Hepatocyte (in vitro differentiated cells): ENCODE measurements around the gene ZNF92. TPM values are rescaled to one million over a fixed set of nuclear protein-coding genes. Genes with fewer than 3 reads are reported as not detected.

ENCODE experiments used
- DNase-seq: peaks from one replicate; pipeline ENCODE4 v3.0.0-alpha.2; 2016; ENCODE audit warnings: low spot score
- H2AFZ ChIP-seq: fragments of 200-600 bp; sonication (generic); 2 replicates; pipeline ENCODE4 v1.6.0; 2016; ENCODE audit warnings: antibody characterized with exemption, mild to moderate bottlenecking
- H3K27ac ChIP-seq: fragments of 200-600 bp; sonication (generic); 2 replicates; pipeline ENCODE4 v1.5.1; 2016; ENCODE audit warnings: mild to moderate bottlenecking
- H3K27me3 ChIP-seq: fragments of 200-600 bp; sonication (generic); 2 replicates; pipeline ENCODE4 v1.6.1; 2016
- H3K36me3 ChIP-seq: fragments of 200-600 bp; sonication (generic); replicated peaks from 2 replicates; pipeline ENCODE4 v1.5.1; 2016; ENCODE audit warnings: low read depth; ENCODE audit not compliant: insufficient read depth
- H3K4me1 ChIP-seq: fragments of 200-600 bp; sonication (generic); 2 replicates; pipeline ENCODE4 v1.5.1; 2016; ENCODE audit warnings: mild to moderate bottlenecking, moderate library complexity; ENCODE audit not compliant: insufficient read depth
- H3K4me2 ChIP-seq: fragments of 200-600 bp; sonication (generic); 2 replicates; pipeline ENCODE4 v1.6.0; 2016
- H3K4me3 ChIP-seq: fragments of 200-600 bp; sonication (generic); 2 replicates; pipeline ENCODE4 v1.5.1; 2016; ENCODE audit warnings: mild to moderate bottlenecking
- H3K79me2 ChIP-seq: fragments of 200-600 bp; sonication (generic); 2 replicates; pipeline ENCODE4 v1.6.0; 2017; ENCODE audit warnings: mild to moderate bottlenecking
- H3K9me2 ChIP-seq: fragments of 200-600 bp; sonication (generic); replicated peaks from 2 replicates; pipeline ENCODE4 v1.6.0; 2017; ENCODE audit warnings: mild to moderate bottlenecking; ENCODE audit not compliant: insufficient read depth
- H3K9me3 ChIP-seq: fragments of 200-600 bp; sonication (generic); 2 replicates; pipeline ENCODE4 v1.5.1; 2016; ENCODE audit warnings: low read depth, mild to moderate bottlenecking
- H4K20me1 ChIP-seq: fragments of 200-600 bp; sonication (generic); 2 replicates; pipeline ENCODE4 v1.6.0; 2016; ENCODE audit warnings: mild to moderate bottlenecking; ENCODE audit not compliant: insufficient read depth, poor library complexity, severe bottlenecking
- EZH2 ChIP-seq: fragments of 200-600 bp; sonication (generic); IDR thresholded peaks from 2 replicates; pipeline ENCODE4 v1.6.1; 2016; ENCODE audit warnings: antibody characterized with exemption, mild to moderate bottlenecking, borderline replicate concordance
- EZH2phosphoT487 ChIP-seq: fragments of 200-600 bp; sonication (generic); IDR thresholded peaks from one replicate; pipeline ENCODE4 v1.6.1; 2018; ENCODE audit warnings: antibody characterized with exemption, mild to moderate bottlenecking, low read depth, moderate library complexity; ENCODE audit not compliant: unreplicated experiment, severe bottlenecking
- WGBS: methylation state at CpG from one replicate; pipeline ENCODE4 v1.1.6; 2016; ENCODE audit warnings: low lambda C conversion rate; ENCODE audit errors: missing lambda C conversion rate; 5-methylcytosine and 5-hydroxymethylcytosine counted together
- polyA plus RNA-seq: library from polyadenylated mRNA; unstranded; fragments of >200 nt; fragmentation: Nextera tagmentation; extraction: Ambion mirVana; gene quantifications from 2 replicates; pipeline ENCODE4 v1.2.1, GENCODE V29; 2016
- total RNA-seq: library from RNA; depleted of rRNA; stranded (reverse); fragments of >200 nt; gene quantifications from 2 replicates; pipeline ENCODE4 v1.2.3, GENCODE V29; 2014
- TF ChIP-seq, protein P1 (sequence below): fragments of 200-600 bp; sonication (generic); IDR thresholded peaks from 2 replicates; pipeline ENCODE4 v1.5.1; 2016; ENCODE audit warnings: antibody characterized with exemption, mild to moderate bottlenecking; ENCODE audit not compliant: poor library complexity

Gene ZNF92
- total and polyA plus RNA-seq, 2 experiments from 2014 or later: 3.0 to 11.3 TPM

DNA sequence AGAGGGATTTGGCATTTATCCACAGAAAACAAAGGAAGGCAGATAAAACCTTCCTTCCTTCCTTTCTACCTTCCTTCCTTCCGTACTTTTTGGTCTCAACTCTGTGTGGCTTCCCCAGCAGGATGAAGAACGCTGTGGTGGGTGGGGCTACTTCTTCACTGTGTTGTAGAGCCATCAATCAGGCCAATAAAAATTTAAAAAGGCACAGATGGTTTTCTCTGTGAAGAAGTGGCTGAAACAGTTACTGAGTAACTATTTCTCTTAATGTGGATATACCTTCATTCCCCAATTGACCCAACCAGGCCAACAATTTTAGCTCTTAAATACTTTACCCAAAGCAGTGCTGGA lies 75.8 kb downstream of the ZNF92 start:
- no peak for DNase-seq
- Histone ChIP-seq H3K36me3 (no peaks in the 10 kb centered on the region), H3K4me1 (no peaks in the 10 kb centered on the region), H2AFZ (no peak overlapping the region), H3K9me2 (no peaks in the 10 kb centered on the region), H3K9me3 (no peaks in the 10 kb centered on the region), H3K27me3 (no peaks in the 10 kb centered on the region), H3K79me2 (no peaks in the 10 kb centered on the region), H3K27ac (no peak overlapping the region), H3K4me2 (no peak overlapping the region), H4K20me1 (no peaks in the 10 kb centered on the region), H3K4me3 (no peak overlapping the region)
- 56% methylated on average over 2 of the region's 2 CpGs for WGBS
- TF ChIP-seq EZH2: no peak
- TF ChIP-seq, protein P1, sequence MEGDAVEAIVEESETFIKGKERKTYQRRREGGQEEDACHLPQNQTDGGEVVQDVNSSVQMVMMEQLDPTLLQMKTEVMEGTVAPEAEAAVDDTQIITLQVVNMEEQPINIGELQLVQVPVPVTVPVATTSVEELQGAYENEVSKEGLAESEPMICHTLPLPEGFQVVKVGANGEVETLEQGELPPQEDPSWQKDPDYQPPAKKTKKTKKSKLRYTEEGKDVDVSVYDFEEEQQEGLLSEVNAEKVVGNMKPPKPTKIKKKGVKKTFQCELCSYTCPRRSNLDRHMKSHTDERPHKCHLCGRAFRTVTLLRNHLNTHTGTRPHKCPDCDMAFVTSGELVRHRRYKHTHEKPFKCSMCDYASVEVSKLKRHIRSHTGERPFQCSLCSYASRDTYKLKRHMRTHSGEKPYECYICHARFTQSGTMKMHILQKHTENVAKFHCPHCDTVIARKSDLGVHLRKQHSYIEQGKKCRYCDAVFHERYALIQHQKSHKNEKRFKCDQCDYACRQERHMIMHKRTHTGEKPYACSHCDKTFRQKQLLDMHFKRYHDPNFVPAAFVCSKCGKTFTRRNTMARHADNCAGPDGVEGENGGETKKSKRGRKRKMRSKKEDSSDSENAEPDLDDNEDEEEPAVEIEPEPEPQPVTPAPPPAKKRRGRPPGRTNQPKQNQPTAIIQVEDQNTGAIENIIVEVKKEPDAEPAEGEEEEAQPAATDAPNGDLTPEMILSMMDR: no peak
- TF ChIP-seq EZH2phosphoT487: no peak
